HG02588 (cell line): ENCODE results near the gene PXMP2.
"Not testable (repeated sequence)": the region's sequence is repeated elsewhere in the genome, so short reads cannot be mapped to it uniquely, and the experiment has no call there.

ENCODE experiments used
- ATAC-seq: cut with Tn5 transposase; IDR thresholded peaks from one replicate; pipeline ENCODE4 v1.9.1; 2021; ENCODE audit warnings: mild to moderate bottlenecking, moderate library complexity; ENCODE audit not compliant: unreplicated experiment

Gene PXMP2

GRCh38 chr12:132692030-132692429 is 4.6 kb downstream of the PXMP2 start:
- not testable (repeated sequence) for ATAC-seq

GRCh38 chr12:132694888-132695287 is 7.5 kb downstream of the PXMP2 start:
- not testable (repeated sequence) for ATAC-seq

GRCh38 chr12:132695431-132695830 is 8.0 kb downstream of the PXMP2 start:
- no peak for ATAC-seq

- no peak for ATAC-seq
These were observed 11.0 kb downstream of the PXMP2 start for GRCh38 chr12:132698341-132698740.

GRCh38 chr12:132700212-132700822 is 12.9 kb downstream of the PXMP2 start:
- ATAC-seq, result no peak

GRCh38 chr12:132702640-132703039 is 15.3 kb downstream of the PXMP2 start:
- ATAC-seq, result no peak

GRCh38 chr12:132703641-132704040 is 16.3 kb downstream of the PXMP2 start:
- no peak for ATAC-seq

GRCh38 chr12:132707241-132707640 is 19.9 kb downstream of the PXMP2 start:
- no peak for ATAC-seq

GRCh38 chr12:132708150-132708549 is 20.8 kb downstream of the PXMP2 start:
- no peak for ATAC-seq

- peak; percentile 19 for ATAC-seq
These were observed 22.6 kb downstream of the PXMP2 start for GRCh38 chr12:132710043-132710404.

GRCh38 chr12:132710405-132711079 is 23.2 kb downstream of the PXMP2 start, which contains the start of gene PGAM5:
Gene PGAM5, plus strand, starts transcription at chr12:132710842. Its CDS starts 35 bp downstream, at chr12:132710877.
- peak; percentile 89 for ATAC-seq

GRCh38 chr12:132711080-132711843 is 23.9 kb downstream of the PXMP2 start:
- ATAC-seq, result peak; percentile 21

- no peak for ATAC-seq
These were observed 25.7 kb downstream of the PXMP2 start for GRCh38 chr12:132713123-132713522.

- ATAC-seq, result no peak
These were observed 28.5 kb downstream of the PXMP2 start for GRCh38 chr12:132715874-132716273.

- ATAC-seq, result no peak
These were observed 29.0 kb downstream of the PXMP2 start for GRCh38 chr12:132716356-132716755.

- no peak for ATAC-seq
These were observed 29.6 kb downstream of the PXMP2 start for GRCh38 chr12:132717011-132717410.

- ATAC-seq, result no peak
These were observed 30.4 kb downstream of the PXMP2 start for GRCh38 chr12:132717531-132718387.

- ATAC-seq, result no peak
These were observed 31.3 kb downstream of the PXMP2 start for GRCh38 chr12:132718644-132719043.

- ATAC-seq, result no peak
These were observed 32.0 kb downstream of the PXMP2 start for GRCh38 chr12:132719141-132719953.

GRCh38 chr12:132719954-132720324 is 32.6 kb downstream of the PXMP2 start:
- ATAC-seq, result no peak
